IMR-90 (cell line): ENCODE results near the gene SSR1. TPM values are rescaled to one million over a fixed set of nuclear protein-coding genes. Genes with fewer than 3 reads are reported as not detected.

ENCODE experiments used
- ATAC-seq: fragments of 200-7000 bp; cut with Tn5 transposase; 2 replicates; pipeline ENCODE4 v1.9.1; 2020; ENCODE audit warnings: low read depth, mild to moderate bottlenecking, moderate library complexity
- BruUV-seq: library from RNA; stranded (reverse); fragments of 400-500 nt; replicated peaks from 2 replicates; lab custom pipeline; 2021; lab: Mats Ljungman, UMichigan
- CTCF ChIA-PET: fragments of 300-600 bp; formaldehyde crosslinking; extraction: SDS; loops from one replicate; lab custom pipeline; 2021; ENCODE audit warnings: antibody characterized with exemption; lab: Yijun Ruan, JAX
- POLR2A ChIA-PET: fragments of 300-600 bp; sonication (Branson Sonifier 250); formaldehyde crosslinking; loops from one replicate; lab custom pipeline; 2022; ENCODE audit warnings: antibody characterized with exemption; ENCODE audit not compliant: unreplicated experiment; lab: Charles Lee
- DNase-seq: peaks from one replicate; pipeline ENCODE4 v3.0.0; 2013
- H2AFZ ChIP-seq: replicated peaks from 2 replicates; pipeline ENCODE3; 2013; ENCODE audit warnings: low read length, mild to moderate bottlenecking; ENCODE audit not compliant: poor library complexity
- H2AK5ac ChIP-seq: 2 replicates; pipeline ENCODE4 v1.6.1; 2013; ENCODE audit warnings: low read depth, low read length, inconsistent platforms
- H2AK9ac ChIP-seq: replicated peaks from 2 replicates; pipeline ENCODE3; 2013; ENCODE audit warnings: mild to moderate bottlenecking, low read depth, low read length, moderate library complexity; ENCODE audit not compliant: poor library complexity
- H2BK120ac ChIP-seq: 2 replicates; pipeline ENCODE4 v1.6.1; 2013; ENCODE audit warnings: low read depth, low read length, inconsistent platforms
- H2BK15ac ChIP-seq: 3 replicates; pipeline ENCODE4 v1.6.1; 2013; ENCODE audit warnings: low read depth, low read length, inconsistent platforms
- H2BK20ac ChIP-seq: 2 replicates; pipeline ENCODE4 v1.6.1; 2013; ENCODE audit warnings: low read depth, mild to moderate bottlenecking, inconsistent platforms, low read length, moderate library complexity
- H2BK5ac ChIP-seq: 2 replicates; pipeline ENCODE4 v1.6.1; 2013; ENCODE audit warnings: mild to moderate bottlenecking, low read depth, low read length, inconsistent platforms; ENCODE audit not compliant: poor library complexity, severe bottlenecking
- H3K14ac ChIP-seq: replicated peaks from 2 replicates; pipeline ENCODE4 v1.6.1; 2013; ENCODE audit warnings: low read depth, low read length, inconsistent platforms
- H3K18ac ChIP-seq: 2 replicates; pipeline ENCODE4 v1.6.1; 2013; ENCODE audit warnings: low read depth, low read length, control low read depth
- H3K23ac ChIP-seq: 2 replicates; pipeline ENCODE4 v1.6.1; 2013; ENCODE audit warnings: low read depth, low read length, inconsistent platforms
- H3K27ac ChIP-seq: 2 replicates; pipeline ENCODE4 v1.5.1; 2013; ENCODE audit warnings: mild to moderate bottlenecking, control low read depth, low read length; ENCODE audit not compliant: insufficient read depth
- H3K27me3 ChIP-seq: 2 replicates; pipeline ENCODE4 v1.6.1; 2013; ENCODE audit warnings: low read length; ENCODE audit not compliant: control insufficient read depth, insufficient read depth
- H3K36me3 ChIP-seq: 2 replicates; pipeline ENCODE4 v1.6.1; 2013; ENCODE audit warnings: low read length, mixed read lengths; ENCODE audit not compliant: control insufficient read depth, insufficient read depth
- H3K4ac ChIP-seq: 2 replicates; pipeline ENCODE4 v1.6.1; 2013; ENCODE audit warnings: low read depth, low read length, inconsistent platforms
- H3K4me1 ChIP-seq: 2 replicates; pipeline ENCODE4 v1.6.1; 2013; ENCODE audit warnings: low read length, mixed read lengths; ENCODE audit not compliant: control insufficient read depth, insufficient read depth
- H3K4me2 ChIP-seq: 2 replicates; pipeline ENCODE4 v1.6.1; 2013; ENCODE audit warnings: low read depth, mild to moderate bottlenecking, control low read depth, low read length, moderate library complexity
- H3K4me3 ChIP-seq: 2 replicates; pipeline ENCODE4 v1.5.1; 2013; ENCODE audit warnings: low read depth, mild to moderate bottlenecking, control low read depth, low read length, moderate library complexity; ENCODE audit not compliant: insufficient read depth
- H3K56ac ChIP-seq: 2 replicates; pipeline ENCODE4 v1.6.1; 2013; ENCODE audit warnings: low read length, inconsistent platforms; ENCODE audit not compliant: insufficient read depth; ENCODE audit errors: extremely low read depth
- H3K79me1 ChIP-seq, 2 experiments: 2 replicates each; pipeline ENCODE4 v1.6.1; 2013; ENCODE audit warnings: low read length in 2 of 2, inconsistent platforms in 1 of 2, low read depth in 1 of 2
- H3K9ac ChIP-seq: 2 replicates; pipeline ENCODE4 v1.6.1; 2013; ENCODE audit warnings: low read depth, low read length, control low read depth
- H3K9me1 ChIP-seq: 2 replicates; pipeline ENCODE4 v1.6.1; 2013; ENCODE audit warnings: low read length, inconsistent platforms; ENCODE audit not compliant: insufficient read depth
- H3K9me3 ChIP-seq: 2 replicates; pipeline ENCODE4 v1.6.1; 2013; ENCODE audit warnings: low read length; ENCODE audit not compliant: control insufficient read depth, insufficient read depth
- H4K20me1 ChIP-seq: 2 replicates; pipeline ENCODE4 v1.6.1; 2013; ENCODE audit warnings: low read length, inconsistent platforms; ENCODE audit not compliant: insufficient read depth
- H4K5ac ChIP-seq: 2 replicates; pipeline ENCODE4 v1.6.1; 2013; ENCODE audit warnings: mild to moderate bottlenecking, low read depth, low read length, control low read depth
- H4K8ac ChIP-seq, 2 experiments: 2 replicates each; pipeline ENCODE4 v1.6.1; 2013; ENCODE audit warnings: low read depth in 2 of 2, low read length in 2 of 2, control low read depth in 1 of 2, inconsistent platforms in 1 of 2
- H4K91ac ChIP-seq: 2 replicates; pipeline ENCODE4 v1.6.1; 2013; ENCODE audit warnings: low read depth, low read length, inconsistent platforms; ENCODE audit not compliant: insufficient read depth
- BHLHE40 ChIP-seq: fragments of 150-350 bp; IDR thresholded peaks from 2 replicates; pipeline ENCODE4 v1.6.1; 2016; ENCODE audit warnings: mild to moderate bottlenecking, low read depth, low read length
- CEBPB ChIP-seq: IDR thresholded peaks from 2 replicates; pipeline ENCODE4 v1.6.1; 2012; ENCODE audit warnings: low read depth, low read length, improper control_type of control experiment
- CHD1 ChIP-seq: IDR thresholded peaks from 2 replicates; pipeline ENCODE4 v1.6.1; 2012; ENCODE audit warnings: low read depth, low read length, improper control_type of control experiment
- MAFK ChIP-seq: IDR thresholded peaks from 2 replicates; pipeline ENCODE4 v1.6.1; 2012; ENCODE audit warnings: low read depth, low read length, improper control_type of control experiment
- MXI1 ChIP-seq: IDR thresholded peaks from 2 replicates; pipeline ENCODE4 v1.6.1; 2012; ENCODE audit warnings: low read depth, mild to moderate bottlenecking, low read length, moderate library complexity, borderline replicate concordance
- NFE2L2 ChIP-seq: fragments of 150-350 bp; IDR thresholded peaks from 2 replicates; pipeline ENCODE4 v1.6.1; 2016; ENCODE audit warnings: low read depth, mild to moderate bottlenecking, low read length
- POLR2A ChIP-seq: IDR thresholded peaks from 2 replicates; pipeline ENCODE4 v1.6.1; 2012; ENCODE audit warnings: mild to moderate bottlenecking, low read depth, low read length
- RCOR1 ChIP-seq: IDR thresholded peaks from 2 replicates; pipeline ENCODE4 v1.6.1; 2012; ENCODE audit warnings: mild to moderate bottlenecking, low read length, improper control_type of control experiment; ENCODE audit not compliant: insufficient replicate concordance
- RFX5 ChIP-seq: IDR thresholded peaks from 2 replicates; pipeline ENCODE4 v1.8.0; 2012; ENCODE audit warnings: low read depth, mild to moderate bottlenecking, low read length, moderate library complexity
- SMC3 ChIP-seq: fragments of 150-350 bp; IDR thresholded peaks from 2 replicates; pipeline ENCODE4 v1.6.1; 2016; ENCODE audit warnings: low read depth, mild to moderate bottlenecking, antibody characterized with exemption, low read length, moderate library complexity
- WGBS, 2 experiments: methylation state at CpG; one replicate each; pipeline versions ENCODE4 v1.1.5 to v1.1.7; 2013; ENCODE audit warnings: missing lambda C conversion rate in 2 of 2; ENCODE audit not compliant: insufficient read length in 1 of 2; ENCODE audit errors: extremely low coverage in 2 of 2; 5-methylcytosine and 5-hydroxymethylcytosine counted together
- dilution Hi-C: fragments of 300-500 bp; cut with HindIII; formaldehyde crosslinking; loops from one replicate; pipeline ENCODE4 v1.14.3; 2018; ENCODE audit warnings: low sequenced_read_pairs; ENCODE audit not compliant: unreplicated experiment
- in situ Hi-C: fragments of 300-500 bp; cut with MboI; formaldehyde crosslinking; loops from 3 replicates; pipeline ENCODE4 v1.14.3; 2019; ENCODE audit warnings: low sequenced_read_pairs, inconsistent platforms, mixed read lengths
- intact Hi-C: fragments of 100-400 bp; cut with micrococcal nuclease; formaldehyde crosslinking; loops from 2 replicates; pipeline ENCODE4 v1.10.0; 2022
- polyA plus RNA-seq, 3 experiments: library from polyadenylated mRNA; depleted of rRNA; stranded (reverse); fragments of >200 nt; gene quantifications; 2 replicates each; pipeline ENCODE4 v1.2.3, GENCODE V29; 2012; ENCODE audit warnings: low replicate concordance in 1 of 3
- total RNA-seq: library from RNA; depleted of rRNA; stranded (reverse); fragments of >200 nt; gene quantifications from 2 replicates; pipeline ENCODE4 v1.2.3, GENCODE V29; 2012
- TF ChIP-seq, protein P1 (sequence below): conservative IDR thresholded peaks from 2 replicates; pipeline ENCODE4 v1.5.1; 2012; ENCODE audit warnings: mild to moderate bottlenecking, low read depth, low read length, improper control_type of control experiment
- TF ChIP-seq, protein P2 (sequence below): fragments of 150-350 bp; IDR thresholded peaks from 2 replicates; pipeline ENCODE4 v1.6.1; 2017; ENCODE audit warnings: mild to moderate bottlenecking, antibody characterized with exemption, low read length, low read depth

Gene SSR1
- total and polyA plus RNA-seq, 2 of the 4 experiments (the other 2 are of a cell fraction) = 110 to 120 TPM

DNA sequence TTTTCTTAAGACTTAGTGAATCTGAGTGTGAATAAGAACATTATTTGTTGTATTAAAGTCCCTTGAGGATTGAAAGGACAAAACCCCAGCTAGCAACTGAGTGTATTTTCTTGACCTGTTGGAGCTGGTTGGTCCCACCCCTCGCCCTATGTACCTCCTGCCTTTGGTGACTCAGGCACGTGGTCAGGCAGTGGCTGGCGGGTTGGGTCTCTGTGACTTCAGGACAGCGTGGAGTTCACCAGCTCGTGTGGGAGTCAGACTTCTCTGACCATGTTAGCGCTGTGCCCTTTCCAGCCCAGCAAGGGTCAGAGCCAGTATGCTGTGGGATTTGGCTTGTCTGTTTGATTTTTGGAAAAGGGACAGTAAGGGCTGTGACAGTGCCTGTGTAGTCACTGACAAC is 93.7 kb downstream of the SSR1 start:
- Histone ChIP-seq H3K9ac (no peak overlapping the region), H2AK5ac (peak overlapping the region; percentile 30; the same call in 1 of the 2 replicates), H3K4ac (0 out of 2 replicates have a peak overlapping the region, but pooled peaks have one; percentile 4), H4K5ac (no peak overlapping the region; the same call in 1 of the 2 replicates), H2AK9ac (no peak overlapping the region), H3K9me3 (no peaks in the 10 kb centered on the region), H3K18ac (no peak overlapping the region), H3K27ac (no peak overlapping the region), H2BK5ac (no peak overlapping the region), H3K4me1 (peaks cover 24% of the 10 kb centered on the region), H3K23ac (0 out of 2 replicates have a peak overlapping the region, but pooled peaks have one; percentile 1), H3K79me1 (peaks cover 35 to 65% of the 10 kb centered on the region in 2 experiments), H3K4me3 (no peak overlapping the region), H3K36me3 (peaks cover 27% of the 10 kb centered on the region), H4K20me1 (peaks cover 25% of the 10 kb centered on the region), H3K14ac (no peak overlapping the region), H2BK120ac (no peak overlapping the region), H4K91ac (no peak overlapping the region), H2AFZ (peak overlapping the region; percentile 54), H3K27me3 (no peaks in the 10 kb centered on the region), H3K56ac (no peak overlapping the region), H2BK15ac (no peak overlapping the region), H3K9me1 (peaks cover 22% of the 10 kb centered on the region), H4K8ac (no peak overlapping the region), H2BK20ac (no peak overlapping the region), H3K4me2 (no peak overlapping the region)
- BruUV-seq = no TSS peak
- DNase-seq (peak; percentile 52), ATAC-seq (peak; percentile 24; the same call in 1 of the 2 replicates)
- dilution Hi-C loops (no loop called here), in situ Hi-C loops (no loop called here), intact Hi-C loops (loop anchor here (5.0 kb wide), 1 partner anchor 112 kb away; the partner anchor contains the start of gene RREB1)
- no CpG with 5 or more reads among the region's 6 CpGs for WGBS, 2 experiments
- ChIA-PET POLR2A (no interaction called here), CTCF (interaction anchor here (1.1 kb wide), 1 partner anchor 15 kb away, joined by 4 read pairs; no protein-coding TSS in a partner anchor)
- TF ChIP-seq SMC3 (no peak), RCOR1 (no peak), POLR2A (no peak), CHD1 (no peak), MXI1 (no peak), NFE2L2 (no peak), CEBPB (no peak), MAFK (no peak), RFX5 (no peak), BHLHE40 (no peak)
- TF ChIP-seq, protein P1, sequence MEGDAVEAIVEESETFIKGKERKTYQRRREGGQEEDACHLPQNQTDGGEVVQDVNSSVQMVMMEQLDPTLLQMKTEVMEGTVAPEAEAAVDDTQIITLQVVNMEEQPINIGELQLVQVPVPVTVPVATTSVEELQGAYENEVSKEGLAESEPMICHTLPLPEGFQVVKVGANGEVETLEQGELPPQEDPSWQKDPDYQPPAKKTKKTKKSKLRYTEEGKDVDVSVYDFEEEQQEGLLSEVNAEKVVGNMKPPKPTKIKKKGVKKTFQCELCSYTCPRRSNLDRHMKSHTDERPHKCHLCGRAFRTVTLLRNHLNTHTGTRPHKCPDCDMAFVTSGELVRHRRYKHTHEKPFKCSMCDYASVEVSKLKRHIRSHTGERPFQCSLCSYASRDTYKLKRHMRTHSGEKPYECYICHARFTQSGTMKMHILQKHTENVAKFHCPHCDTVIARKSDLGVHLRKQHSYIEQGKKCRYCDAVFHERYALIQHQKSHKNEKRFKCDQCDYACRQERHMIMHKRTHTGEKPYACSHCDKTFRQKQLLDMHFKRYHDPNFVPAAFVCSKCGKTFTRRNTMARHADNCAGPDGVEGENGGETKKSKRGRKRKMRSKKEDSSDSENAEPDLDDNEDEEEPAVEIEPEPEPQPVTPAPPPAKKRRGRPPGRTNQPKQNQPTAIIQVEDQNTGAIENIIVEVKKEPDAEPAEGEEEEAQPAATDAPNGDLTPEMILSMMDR = no peak
- TF ChIP-seq, protein P2, sequence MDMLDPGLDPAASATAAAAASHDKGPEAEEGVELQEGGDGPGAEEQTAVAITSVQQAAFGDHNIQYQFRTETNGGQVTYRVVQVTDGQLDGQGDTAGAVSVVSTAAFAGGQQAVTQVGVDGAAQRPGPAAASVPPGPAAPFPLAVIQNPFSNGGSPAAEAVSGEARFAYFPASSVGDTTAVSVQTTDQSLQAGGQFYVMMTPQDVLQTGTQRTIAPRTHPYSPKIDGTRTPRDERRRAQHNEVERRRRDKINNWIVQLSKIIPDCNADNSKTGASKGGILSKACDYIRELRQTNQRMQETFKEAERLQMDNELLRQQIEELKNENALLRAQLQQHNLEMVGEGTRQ = no peak
